Stimulated activated CD4-positive, alpha-beta T cell treated with anti-CD3 and anti-CD28 coated beads, Interleukin-12 subunit alpha, Interleukin-12 subunit beta, amount 100 ng/mL, for 48 hours (primary cell): Measurements from ENCODE around the gene SPEM2.
"Not testable (repeated sequence)": the region's sequence is repeated elsewhere in the genome, so short reads cannot be mapped to it uniquely, and the experiment has no call there.

ENCODE experiments used
- DNase-seq, 3 donors: peaks; one replicate each; pipeline ENCODE4 v3.0.0-alpha.2; 2020; ENCODE audit warnings: low read depth in 2 of 3, low spot score in 1 of 3

SPEM2 gene

GRCh38 chr17:7468804-7469389 lies 43.5 kb downstream of the SPEM2 start:
- no peak for DNase-seq

- DNase-seq: not testable (repeated sequence)
Measured at GRCh38 chr17:7469843-7470242, 44.4 kb downstream of the SPEM2 start.

GRCh38 chr17:7470457-7470973 lies 45.1 kb downstream of the SPEM2 start:
- not testable (repeated sequence) for DNase-seq

GRCh38 chr17:7471729-7472128 lies 46.3 kb downstream of the SPEM2 start:
- DNase-seq: no peak

- not testable (repeated sequence) for DNase-seq
Measured at GRCh38 chr17:7474767-7475166, 49.4 kb downstream of the SPEM2 start.

- no peak for DNase-seq
Measured at GRCh38 chr17:7475764-7476422, 50.5 kb downstream of the SPEM2 start.

- no peak for DNase-seq
Measured at GRCh38 chr17:7476494-7476893, 51.1 kb downstream of the SPEM2 start.

- DNase-seq: no peak
Measured at GRCh38 chr17:7476951-7477350, 51.5 kb downstream of the SPEM2 start.
